ENCODE results near the gene KRT20. TPM values are rescaled to one million over a fixed set of nuclear protein-coding genes. Genes with fewer than 3 reads are reported as not detected.

Gene KRT20
- polyA plus RNA-seq, 1 donor (not counting 4 experiments of a cell fraction or from before 2014, with no cell fraction given), result not detected

DNA sequence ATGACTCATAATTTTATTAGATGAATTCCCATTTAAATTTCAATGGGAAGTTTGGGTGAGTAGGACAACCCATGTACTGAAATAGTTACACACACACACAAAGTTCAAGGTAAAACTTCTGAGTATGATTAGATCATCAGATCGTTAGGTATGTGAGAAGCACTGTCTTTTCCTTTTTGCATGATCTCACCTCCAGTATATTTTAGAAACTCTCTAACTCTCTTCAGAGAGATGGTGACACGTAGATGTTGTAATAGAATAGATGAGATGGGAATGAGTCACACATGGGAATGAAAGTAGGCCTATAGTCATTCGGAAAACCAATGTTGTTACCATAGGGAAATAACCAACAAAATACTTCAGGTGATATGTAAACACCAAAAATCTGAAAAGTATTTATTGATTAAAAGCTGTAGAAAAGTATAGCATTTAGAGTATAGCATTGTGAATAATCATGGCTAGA lies 30.2 kb upstream of the KRT20 start:
- FAIRE-seq (peak; percentile 66), DNase-seq (ENCODE audit: low read depth, low spot score) (peak; percentile 94)
- H3K79me2 ChIP-seq (ENCODE audit: control insufficient read depth, insufficient read depth, low read length), result no peaks in the 10 kb centered on the region
- no peaks in the 10 kb centered on the region for H3K9me1 ChIP-seq (ENCODE audit: control insufficient read depth, extremely low read depth, insufficient read depth, low read length)
- peaks cover 48% of the 10 kb centered on the region for H3K4me1 ChIP-seq (ENCODE audit: control insufficient read depth, extremely low read depth, insufficient read depth, low read length)
- H3K27me3 ChIP-seq (ENCODE audit: control insufficient read depth, extremely low read depth, insufficient read depth, low read length), result no peaks in the 10 kb centered on the region
- dilution Hi-C loops (cut with MboI; ENCODE audit: extremely low pct_ligation_motif_present, low sequenced_read_pairs), result no loop called here
- H3K9ac ChIP-seq (ENCODE audit: control insufficient read depth, extremely low read depth, insufficient read depth, low read length), result peak overlapping the region; percentile 78
- H3K4me2 ChIP-seq (ENCODE audit: control insufficient read depth, extremely low read depth, insufficient read depth, low read depth, low read length), result peak overlapping the region; percentile 82
- H3K4me3 ChIP-seq (ENCODE audit: control insufficient read depth in 2 of 3, extremely low read depth in 1 of 3, insufficient read depth in 2 of 3, low read depth in 1 of 3, low read length in 3 of 3), result no peak overlapping the region
- H3K9me3 ChIP-seq (ENCODE audit: control insufficient read depth, low read depth, low read length), result no peaks in the 10 kb centered on the region
- no peaks in the 10 kb centered on the region for H3K36me3 ChIP-seq (ENCODE audit: control insufficient read depth in 2 of 2, extremely low read depth in 1 of 2, insufficient read depth in 2 of 2, low read length in 2 of 2)
- H2AFZ ChIP-seq (ENCODE audit: control insufficient read depth, low read length), result no peak overlapping the region
- no peaks in the 10 kb centered on the region for H4K20me1 ChIP-seq (ENCODE audit: control insufficient read depth, extremely low read depth, insufficient read depth, low read length)
- peak overlapping the region; percentile 99 for H3K27ac ChIP-seq (ENCODE audit: control insufficient read depth, insufficient read depth, low read length)
- no peak for TF ChIP-seq EZH2 (IDR thresholded peaks at IDR 0.05; ENCODE audit: low read length)
- TF ChIP-seq, protein P1, sequence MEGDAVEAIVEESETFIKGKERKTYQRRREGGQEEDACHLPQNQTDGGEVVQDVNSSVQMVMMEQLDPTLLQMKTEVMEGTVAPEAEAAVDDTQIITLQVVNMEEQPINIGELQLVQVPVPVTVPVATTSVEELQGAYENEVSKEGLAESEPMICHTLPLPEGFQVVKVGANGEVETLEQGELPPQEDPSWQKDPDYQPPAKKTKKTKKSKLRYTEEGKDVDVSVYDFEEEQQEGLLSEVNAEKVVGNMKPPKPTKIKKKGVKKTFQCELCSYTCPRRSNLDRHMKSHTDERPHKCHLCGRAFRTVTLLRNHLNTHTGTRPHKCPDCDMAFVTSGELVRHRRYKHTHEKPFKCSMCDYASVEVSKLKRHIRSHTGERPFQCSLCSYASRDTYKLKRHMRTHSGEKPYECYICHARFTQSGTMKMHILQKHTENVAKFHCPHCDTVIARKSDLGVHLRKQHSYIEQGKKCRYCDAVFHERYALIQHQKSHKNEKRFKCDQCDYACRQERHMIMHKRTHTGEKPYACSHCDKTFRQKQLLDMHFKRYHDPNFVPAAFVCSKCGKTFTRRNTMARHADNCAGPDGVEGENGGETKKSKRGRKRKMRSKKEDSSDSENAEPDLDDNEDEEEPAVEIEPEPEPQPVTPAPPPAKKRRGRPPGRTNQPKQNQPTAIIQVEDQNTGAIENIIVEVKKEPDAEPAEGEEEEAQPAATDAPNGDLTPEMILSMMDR (optimal IDR thresholded peaks at IDR 0.05 in 1 of 3, IDR thresholded peaks at IDR 0.05 in 1 of 3, conservative IDR thresholded peaks at IDR 0.05 in 1 of 3; ENCODE audit: extremely low read depth in 1 of 3, insufficient read depth in 2 of 3, low read length in 3 of 3), result no peak

DNA sequence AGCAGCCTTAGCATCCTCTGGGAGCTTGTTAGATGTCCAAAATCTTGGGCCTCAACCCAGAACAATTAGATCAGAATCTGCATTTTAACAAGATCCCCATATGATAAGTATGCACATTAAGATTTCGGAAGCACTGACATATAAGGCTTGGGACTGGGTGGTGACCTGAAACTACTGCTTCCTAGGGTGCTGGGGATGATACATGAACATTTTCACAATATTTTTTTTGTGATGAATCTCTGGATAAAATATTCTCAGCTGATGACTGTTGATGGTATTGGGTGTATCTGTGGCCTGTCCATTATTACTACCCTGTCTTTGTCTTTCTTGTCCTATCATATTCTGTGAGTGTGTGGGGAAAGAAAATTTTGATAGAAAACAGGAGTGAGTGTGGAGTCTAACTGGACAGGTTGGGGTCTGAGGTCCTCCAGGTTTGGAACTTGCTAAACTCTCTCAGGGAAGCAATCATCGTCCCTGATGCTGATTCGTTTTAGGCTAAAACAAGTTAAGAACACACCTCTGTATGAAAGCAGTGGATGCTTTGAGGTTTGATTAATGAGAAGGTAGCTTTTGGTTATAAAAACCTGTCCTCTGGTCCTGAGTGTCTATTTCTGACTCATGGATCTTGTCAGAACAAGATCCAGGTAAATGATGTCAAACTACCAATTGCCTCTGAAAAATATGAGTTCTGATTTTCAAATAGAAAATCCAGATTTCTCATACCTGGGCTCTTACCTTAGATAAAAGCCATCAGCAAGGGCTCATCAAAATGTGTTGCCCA lies 29.2 kb upstream of the KRT20 start:
- dilution Hi-C loops (cut with MboI; ENCODE audit: extremely low pct_ligation_motif_present, low sequenced_read_pairs), result no loop called here
- Histone ChIP-seq H3K27me3 (ENCODE audit: control insufficient read depth, extremely low read depth, insufficient read depth, low read length) (no peaks in the 10 kb centered on the region), H3K79me2 (ENCODE audit: control insufficient read depth, insufficient read depth, low read length) (no peaks in the 10 kb centered on the region), H3K4me2 (ENCODE audit: control insufficient read depth, extremely low read depth, insufficient read depth, low read depth, low read length) (peak overlapping the region; percentile 82), H3K9me3 (ENCODE audit: control insufficient read depth, low read depth, low read length) (no peaks in the 10 kb centered on the region), H2AFZ (ENCODE audit: control insufficient read depth, low read length) (no peak overlapping the region), H3K36me3 (ENCODE audit: control insufficient read depth in 2 of 2, extremely low read depth in 1 of 2, insufficient read depth in 2 of 2, low read length in 2 of 2) (no peaks in the 10 kb centered on the region), H3K4me3 (ENCODE audit: control insufficient read depth in 2 of 3, extremely low read depth in 1 of 3, insufficient read depth in 2 of 3, low read depth in 1 of 3, low read length in 3 of 3) (peak overlapping the region in 2 of 3 experiments; percentile 46 to 57), H4K20me1 (ENCODE audit: control insufficient read depth, extremely low read depth, insufficient read depth, low read length) (no peaks in the 10 kb centered on the region), H3K9me1 (ENCODE audit: control insufficient read depth, extremely low read depth, insufficient read depth, low read length) (no peaks in the 10 kb centered on the region), H3K9ac (ENCODE audit: control insufficient read depth, extremely low read depth, insufficient read depth, low read length) (peak overlapping the region; percentile 78), H3K27ac (ENCODE audit: control insufficient read depth, insufficient read depth, low read length) (peak overlapping the region; percentile 99), H3K4me1 (ENCODE audit: control insufficient read depth, extremely low read depth, insufficient read depth, low read length) (peaks cover 55% of the 10 kb centered on the region)
- TF ChIP-seq, protein P1 (optimal IDR thresholded peaks at IDR 0.05 in 1 of 3, IDR thresholded peaks at IDR 0.05 in 1 of 3, conservative IDR thresholded peaks at IDR 0.05 in 1 of 3; ENCODE audit: extremely low read depth in 1 of 3, insufficient read depth in 2 of 3, low read length in 3 of 3), result no peak
- TF ChIP-seq EZH2 (IDR thresholded peaks at IDR 0.05; ENCODE audit: low read length), result no peak
- DNase-seq (ENCODE audit: low read depth, low spot score) (no peak), FAIRE-seq (peak; percentile 49)

Data from keratinocyte (primary cell).